Measurements from ENCODE around the gene LYRM2.

Gene LYRM2

DNA sequence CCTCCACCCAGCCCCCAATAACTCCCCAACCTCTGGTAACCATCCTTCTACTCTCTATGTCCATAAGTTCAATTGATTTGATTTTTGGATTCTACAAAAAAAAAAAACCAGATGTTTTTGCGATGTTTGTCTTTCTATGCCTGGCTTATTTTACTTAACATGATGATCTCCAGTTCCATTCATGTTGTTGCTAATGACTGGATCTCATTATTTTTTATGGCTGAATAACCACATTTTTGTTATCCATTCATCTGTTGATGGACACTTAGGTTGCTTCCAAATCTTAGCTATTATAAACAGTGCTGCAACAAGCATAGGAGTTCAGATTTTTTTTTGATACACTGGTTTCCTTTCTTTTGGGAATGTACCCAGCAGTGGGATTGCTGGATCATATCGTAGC lies 98.8 kb downstream of the LYRM2 start:
- TF ChIP-seq, protein P1, sequence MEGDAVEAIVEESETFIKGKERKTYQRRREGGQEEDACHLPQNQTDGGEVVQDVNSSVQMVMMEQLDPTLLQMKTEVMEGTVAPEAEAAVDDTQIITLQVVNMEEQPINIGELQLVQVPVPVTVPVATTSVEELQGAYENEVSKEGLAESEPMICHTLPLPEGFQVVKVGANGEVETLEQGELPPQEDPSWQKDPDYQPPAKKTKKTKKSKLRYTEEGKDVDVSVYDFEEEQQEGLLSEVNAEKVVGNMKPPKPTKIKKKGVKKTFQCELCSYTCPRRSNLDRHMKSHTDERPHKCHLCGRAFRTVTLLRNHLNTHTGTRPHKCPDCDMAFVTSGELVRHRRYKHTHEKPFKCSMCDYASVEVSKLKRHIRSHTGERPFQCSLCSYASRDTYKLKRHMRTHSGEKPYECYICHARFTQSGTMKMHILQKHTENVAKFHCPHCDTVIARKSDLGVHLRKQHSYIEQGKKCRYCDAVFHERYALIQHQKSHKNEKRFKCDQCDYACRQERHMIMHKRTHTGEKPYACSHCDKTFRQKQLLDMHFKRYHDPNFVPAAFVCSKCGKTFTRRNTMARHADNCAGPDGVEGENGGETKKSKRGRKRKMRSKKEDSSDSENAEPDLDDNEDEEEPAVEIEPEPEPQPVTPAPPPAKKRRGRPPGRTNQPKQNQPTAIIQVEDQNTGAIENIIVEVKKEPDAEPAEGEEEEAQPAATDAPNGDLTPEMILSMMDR (IDR thresholded peaks at IDR 0.05; ENCODE audit: control insufficient read depth, insufficient read depth, low read depth, low read length, missing control alignments), result no peak

DNA sequence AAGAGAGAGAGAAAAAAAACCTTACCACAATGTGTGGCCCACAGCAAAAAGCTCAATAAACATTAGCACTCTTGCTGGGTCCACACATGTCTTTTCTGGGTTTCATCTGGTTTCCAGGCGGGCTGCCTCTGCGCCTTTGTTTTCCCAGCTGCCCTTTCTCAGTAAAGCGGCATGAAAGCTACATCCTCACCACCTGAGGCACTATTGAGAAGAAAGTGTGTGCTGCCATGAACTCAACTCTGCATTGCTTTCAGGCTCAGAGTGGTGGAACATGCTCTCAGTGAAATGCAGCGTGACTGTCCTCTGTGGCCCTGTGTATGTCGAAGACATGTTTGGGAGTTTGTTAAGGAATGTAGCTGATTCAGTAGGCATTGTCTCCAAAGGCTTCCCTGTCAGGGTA lies 102.3 kb downstream of the LYRM2 start:
- no peak for DNase-seq (ENCODE audit: low read depth)
- TF ChIP-seq, protein P1 (IDR thresholded peaks at IDR 0.05; ENCODE audit: control insufficient read depth, insufficient read depth, low read depth, low read length, missing control alignments), result no peak
- no peak overlapping the region for H3K4me3 ChIP-seq (ENCODE audit: control insufficient read depth, low read depth, low read length)

More for the DNA sequence above, 98.8 kb downstream of the LYRM2 start:
- DNase-seq (ENCODE audit: low read depth), result no peak
- no peak overlapping the region for H3K4me3 ChIP-seq (ENCODE audit: control insufficient read depth, low read depth, low read length)

- no peak for DNase-seq (ENCODE audit: low read depth)
- H3K4me3 ChIP-seq (ENCODE audit: control insufficient read depth, low read depth, low read length), result no peak overlapping the region
- TF ChIP-seq, protein P1 (IDR thresholded peaks at IDR 0.05; ENCODE audit: control insufficient read depth, insufficient read depth, low read depth, low read length, missing control alignments), result no peak
Observed at GRCh38 chr6:89530982-89531381, 107.6 kb downstream of the LYRM2 start.

DNA sequence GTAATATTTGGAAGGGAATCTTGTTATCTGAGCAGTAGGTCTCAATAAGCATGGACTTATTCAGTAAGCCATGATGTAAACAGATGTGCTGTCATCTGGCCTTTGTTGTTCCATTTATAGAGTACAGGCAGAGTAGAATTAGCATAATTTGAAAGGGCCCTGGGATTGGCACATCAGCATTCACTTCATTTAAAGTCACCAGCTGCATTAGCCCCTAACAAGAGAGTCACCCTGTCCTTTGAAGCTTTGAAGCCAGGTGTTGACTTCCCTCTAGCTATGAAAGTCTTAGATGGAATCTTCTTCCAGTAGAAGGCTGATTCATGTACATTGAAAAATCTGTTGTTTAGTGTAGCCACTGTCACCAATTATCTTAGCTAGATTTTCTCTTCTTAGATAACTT lies 109.7 kb downstream of the LYRM2 start:
- TF ChIP-seq, protein P1 (IDR thresholded peaks at IDR 0.05; ENCODE audit: control insufficient read depth, insufficient read depth, low read depth, low read length, missing control alignments), result no peak
- H3K4me3 ChIP-seq (ENCODE audit: control insufficient read depth, low read depth, low read length), result no peak overlapping the region
- DNase-seq (ENCODE audit: low read depth), result no peak

- no peak for DNase-seq (ENCODE audit: low read depth)
- H3K4me3 ChIP-seq (ENCODE audit: control insufficient read depth, low read depth, low read length), result no peak overlapping the region
- TF ChIP-seq, protein P1 (IDR thresholded peaks at IDR 0.05; ENCODE audit: control insufficient read depth, insufficient read depth, low read depth, low read length, missing control alignments), result no peak
Observed at GRCh38 chr6:89527634-89528033, 110.9 kb downstream of the LYRM2 start.

DNA sequence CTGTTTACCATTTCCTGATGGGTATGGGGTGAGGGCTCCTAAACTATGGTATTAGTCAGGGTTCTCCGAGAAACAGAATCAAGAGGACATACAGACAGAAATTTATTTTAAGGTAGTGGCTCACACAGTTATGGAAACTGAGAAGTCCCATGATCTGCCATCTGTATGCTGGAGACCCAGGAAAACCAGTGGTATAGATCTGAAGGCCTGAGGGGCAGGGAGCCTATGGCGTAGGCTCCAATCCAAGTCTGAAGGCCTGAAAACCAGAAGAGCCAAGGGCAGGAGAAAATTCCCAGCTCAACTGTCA lies 112.0 kb downstream of the LYRM2 start:
- TF ChIP-seq, protein P1 (IDR thresholded peaks at IDR 0.05; ENCODE audit: control insufficient read depth, insufficient read depth, low read depth, low read length, missing control alignments), result no peak
- DNase-seq (ENCODE audit: low read depth), result no peak
- no peak overlapping the region for H3K4me3 ChIP-seq (ENCODE audit: control insufficient read depth, low read depth, low read length)

Data from AG09309 (cell line).